ENCODE data around the gene TOM1L2.
A peak's percentile ranks its signal among the peaks of the same experiment; 100 is the strongest.
"Not testable (repeated sequence)": the region's sequence is repeated elsewhere in the genome, so short reads cannot be mapped to it uniquely, and the experiment has no call there.

TOM1L2 gene
- total RNA-seq, result 68.3 reads per million, percentile 75 among the genes with 10 or more reads in this experiment

DNA sequence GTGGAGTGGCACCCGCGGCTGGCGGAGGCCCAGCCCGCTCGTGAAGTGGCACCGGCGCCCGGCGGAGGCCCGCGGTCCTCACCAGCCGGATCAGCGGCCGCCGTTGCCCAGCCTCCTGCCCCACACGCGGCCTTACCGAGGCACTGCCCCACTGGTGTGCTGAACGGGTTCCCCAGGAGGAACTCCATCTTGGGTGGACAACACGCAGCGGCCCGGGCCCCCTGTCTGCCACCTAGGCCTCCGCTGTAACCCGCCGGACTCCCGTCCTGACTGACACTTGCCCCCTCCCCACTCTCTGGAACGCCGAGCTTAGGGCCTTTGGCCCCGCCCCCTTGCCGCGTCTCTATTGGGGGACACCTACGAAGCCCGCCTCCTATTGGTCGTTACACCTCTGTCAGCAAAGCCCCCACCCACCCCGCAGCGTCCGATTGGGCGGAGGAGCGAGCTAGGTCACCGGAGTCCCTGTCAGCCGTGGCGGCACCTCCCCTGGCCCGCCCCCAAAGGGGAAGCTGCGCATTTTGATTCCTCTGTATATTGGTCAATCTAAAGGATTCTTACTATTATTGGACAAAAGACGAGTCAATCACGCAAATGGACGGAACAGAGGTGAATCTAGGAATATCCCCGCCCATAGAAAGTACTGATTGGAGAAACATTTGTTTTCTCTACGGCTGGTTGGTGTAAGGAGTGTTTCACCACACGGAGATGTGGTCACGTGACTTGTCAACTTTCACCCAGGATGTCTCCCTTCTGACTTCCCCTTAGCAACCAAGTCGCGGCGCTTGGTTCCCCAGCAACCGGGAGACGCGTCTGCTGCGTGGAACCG, at the start of gene TOM1L2, which contains the start of gene DRC3:
Gene TOM1L2, minus strand, starts transcription at position 275 of the 826 bp plus-strand sequence. Its CDS starts 87 bp downstream, at position 188.
Gene DRC3, plus strand, starts transcription at position 737 of the 826 bp plus-strand sequence. CDS start 4,737 bp downstream, outside the sequence.
- DNase-seq, result peak; percentile 100

GRCh38 chr17:18021372-18021771, 49.2 kb upstream of the TOM1L2 start:
- no peak for DNase-seq

- no peak for DNase-seq
These were observed 48.8 kb upstream of the TOM1L2 start for GRCh38 chr17:18020971-18021370.

- DNase-seq, result no peak
These were observed 47.6 kb upstream of the TOM1L2 start for GRCh38 chr17:18019838-18020154.

GRCh38 chr17:18018411-18018921, 46.3 kb upstream of the TOM1L2 start:
- no peak for DNase-seq

DNA sequence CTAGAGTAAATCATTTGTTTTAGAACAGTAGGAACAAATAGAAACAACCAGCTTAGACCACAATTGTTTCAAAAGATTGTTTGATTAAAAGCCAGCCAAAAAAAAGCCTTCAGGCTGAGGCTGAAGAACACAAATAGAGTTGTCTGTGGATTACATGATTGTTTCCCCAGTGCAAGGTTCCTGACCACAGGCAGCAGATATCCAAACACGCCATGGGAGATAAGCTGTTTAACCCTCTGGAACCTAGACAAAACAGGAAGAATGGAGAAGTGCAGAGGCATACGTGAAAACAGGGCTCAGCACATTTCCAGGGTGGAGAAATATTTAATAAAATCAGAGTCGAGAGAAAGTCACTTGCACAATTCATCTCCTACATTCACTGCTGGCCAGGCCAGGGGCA, 45.8 kb upstream of the TOM1L2 start:
- DNase-seq, result no peak

DNA sequence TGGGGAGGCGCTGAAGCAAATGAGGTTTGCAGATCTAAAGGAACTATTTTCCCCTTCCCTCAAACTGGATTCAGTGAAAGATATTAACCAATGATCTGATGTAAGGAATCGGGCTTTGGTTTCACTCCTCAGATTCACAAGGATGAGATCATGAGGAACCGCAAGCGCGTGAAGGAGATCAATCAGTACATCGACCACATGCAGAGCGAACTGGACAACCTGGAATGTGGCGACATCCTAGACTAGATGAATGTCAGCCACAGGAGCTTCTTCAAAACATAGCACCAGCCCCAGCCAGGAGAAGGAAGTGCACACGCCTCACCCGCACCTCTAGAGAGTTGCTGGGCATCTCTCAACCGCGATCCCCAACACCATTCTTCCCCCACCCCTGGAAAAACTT, 44.2 kb upstream of the TOM1L2 start:
- no peak for DNase-seq

GRCh38 chr17:18015593-18015992, 43.4 kb upstream of the TOM1L2 start:
- no peak for DNase-seq

GRCh38 chr17:18014006-18014405, 41.8 kb upstream of the TOM1L2 start:
- no peak for DNase-seq

GRCh38 chr17:18011286-18011685, 39.1 kb upstream of the TOM1L2 start:
- DNase-seq, result no peak

GRCh38 chr17:18009609-18010420, 37.6 kb upstream of the TOM1L2 start:
- no peak for DNase-seq

- no peak for DNase-seq
These were observed 36.5 kb upstream of the TOM1L2 start for GRCh38 chr17:18008496-18009268.

DNA sequence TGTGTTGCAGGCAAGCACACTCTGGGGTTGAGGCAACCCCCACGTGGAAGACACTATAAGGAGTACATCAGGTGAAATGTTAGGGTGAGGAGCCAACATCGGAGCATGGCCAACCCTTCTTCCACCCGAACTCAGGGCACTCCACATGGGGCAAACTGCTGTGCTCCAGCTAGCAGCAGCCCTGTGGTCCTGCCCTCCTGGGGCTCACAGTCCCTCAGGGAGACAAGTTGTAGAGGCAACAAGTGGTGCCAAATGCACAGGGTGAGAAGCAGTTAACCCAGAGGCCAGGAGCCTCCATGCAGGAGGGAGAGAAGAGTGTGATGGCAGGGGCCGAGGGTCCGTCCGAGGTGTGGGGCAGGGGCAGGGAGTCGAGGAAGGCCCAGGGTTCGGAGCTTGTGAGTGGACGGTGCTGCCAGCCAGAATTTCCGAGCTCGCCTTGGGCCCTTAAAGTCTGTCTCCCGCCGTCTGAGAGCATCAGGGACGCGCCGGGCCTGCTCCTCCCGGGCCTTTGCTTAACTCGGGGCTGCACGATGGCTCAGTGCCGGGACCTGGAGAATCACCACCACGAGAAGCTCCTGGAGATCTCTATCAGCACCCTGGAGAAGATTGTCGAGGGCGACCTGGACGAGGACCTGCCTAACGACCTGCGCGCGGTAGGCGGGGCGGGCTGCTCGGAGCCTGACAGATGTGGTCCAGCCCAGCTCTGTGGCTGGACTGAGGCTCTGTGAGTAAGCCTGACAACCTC, 34.5 kb upstream of the TOM1L2 start:
- DNase-seq, result no peak

DNA sequence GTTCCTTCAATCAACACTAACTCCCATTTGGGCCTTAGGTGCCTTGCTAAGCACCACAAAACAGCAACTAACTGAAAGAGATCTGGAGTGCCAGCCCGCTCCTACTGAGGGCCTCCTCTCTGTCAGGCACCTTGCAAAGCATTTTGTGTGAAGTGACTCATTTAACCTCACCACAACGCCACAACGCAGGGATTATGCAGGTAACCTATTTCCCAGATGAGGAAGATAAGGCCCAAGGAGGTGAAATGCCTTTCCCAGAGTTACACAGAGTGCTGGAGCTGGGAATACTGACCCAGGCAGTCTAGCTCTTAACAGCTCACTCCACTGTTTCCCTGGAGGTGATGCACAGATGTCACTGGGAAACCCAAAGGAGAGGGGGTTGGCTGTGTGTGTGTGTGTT, 33.3 kb upstream of the TOM1L2 start:
- DNase-seq, result no peak

DNA sequence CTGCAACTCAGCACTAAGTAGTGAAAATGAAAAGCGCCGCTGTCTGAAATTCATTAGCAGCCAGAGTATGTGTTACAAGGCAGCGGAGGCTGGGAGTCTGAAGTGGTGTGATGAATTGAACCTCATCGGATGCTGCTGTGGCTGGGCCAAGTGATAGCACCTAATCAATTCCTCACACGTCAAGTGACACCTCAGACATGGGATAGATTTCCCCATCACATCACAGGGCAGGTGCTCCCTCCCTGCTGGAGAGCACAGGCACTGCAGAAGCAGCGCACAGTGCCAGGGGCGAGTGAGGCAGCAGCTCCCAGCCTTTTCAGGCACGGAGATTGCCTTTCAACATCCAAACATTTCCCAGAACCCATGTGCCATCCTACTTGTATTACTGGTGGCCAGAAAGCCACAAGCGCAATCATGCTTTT, 32.7 kb upstream of the TOM1L2 start:
- DNase-seq, result no peak

GRCh38 chr17:18004345-18004744, 32.1 kb upstream of the TOM1L2 start:
- DNase-seq, result no peak

GRCh38 chr17:18002171-18002570, 30.0 kb upstream of the TOM1L2 start:
- DNase-seq, result no peak

DNA sequence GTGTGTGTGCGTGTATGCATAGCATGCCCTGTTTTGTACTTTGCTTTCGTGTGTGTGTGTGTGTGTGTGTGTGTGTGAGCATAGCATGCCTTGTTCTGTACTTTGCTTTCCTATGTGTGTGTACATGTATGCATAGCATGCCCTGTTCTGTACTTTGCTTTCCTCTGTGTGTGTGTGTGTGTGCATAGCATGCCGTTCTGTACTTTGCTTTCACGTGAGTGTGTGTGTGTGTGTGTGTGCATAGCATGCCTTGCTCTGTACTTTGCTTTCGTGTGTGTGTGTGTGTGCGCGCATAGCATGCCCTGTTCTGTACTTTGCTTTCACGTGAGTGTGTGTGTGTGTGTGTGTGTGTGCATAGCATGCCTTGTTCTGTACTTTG, 27.8 kb upstream of the TOM1L2 start:
- no peak for DNase-seq

DNA sequence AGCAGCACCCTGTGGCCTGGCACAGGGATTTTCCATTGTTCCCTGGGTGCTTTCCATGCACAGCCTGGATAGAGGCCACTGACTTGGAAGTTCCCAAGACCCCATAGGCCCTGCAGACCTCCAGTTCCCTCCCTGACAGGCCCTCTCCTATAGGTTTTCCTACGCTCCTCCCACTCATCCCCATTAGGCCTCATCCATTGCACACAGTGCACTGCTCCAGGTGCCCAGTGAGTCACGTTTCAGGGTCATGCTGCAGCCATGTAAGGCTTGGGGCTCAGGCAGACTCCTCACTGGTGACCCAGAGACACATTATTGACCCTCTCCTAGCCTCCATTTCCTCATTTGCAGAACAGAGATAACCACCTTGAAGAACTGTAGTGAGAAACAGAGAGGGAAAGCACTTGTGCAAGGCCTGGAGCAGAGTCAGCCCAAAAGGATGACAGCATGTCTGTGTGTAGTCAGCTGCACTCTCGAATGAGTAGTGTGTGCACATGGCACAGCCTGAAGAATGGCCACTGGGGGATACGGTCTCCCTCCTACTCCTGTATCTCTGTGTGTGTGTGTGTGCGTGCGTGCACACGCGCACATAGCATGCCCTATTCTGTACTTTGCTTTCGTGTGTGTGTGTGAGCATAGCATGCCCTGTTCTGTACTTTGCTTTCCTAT, 27.3 kb upstream of the TOM1L2 start:
- no peak for DNase-seq

DNA sequence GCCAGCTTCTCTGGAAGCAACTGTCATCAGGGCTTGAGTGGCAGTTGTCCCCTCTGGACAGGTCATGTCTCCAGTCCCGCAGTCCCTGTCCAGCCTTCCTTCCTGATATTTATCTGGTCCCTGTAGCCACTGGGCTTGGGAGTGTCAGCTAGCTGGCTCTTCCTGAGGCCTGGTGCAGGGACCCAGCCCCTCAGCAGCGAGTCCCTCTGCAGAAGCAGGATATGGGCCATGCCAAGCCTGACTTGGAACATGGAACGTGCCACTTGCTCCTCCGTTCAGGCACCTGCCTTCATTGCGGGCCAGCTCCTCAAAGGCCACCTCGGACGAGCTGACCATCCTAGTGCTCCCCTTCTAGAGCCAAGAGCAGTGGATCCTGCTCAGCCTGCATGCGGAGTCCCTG, 26.7 kb upstream of the TOM1L2 start:
- no peak for DNase-seq

GRCh38 chr17:17995887-17996286, 23.7 kb upstream of the TOM1L2 start:
- DNase-seq, result not testable (repeated sequence)

Measured in effector CD4-positive, alpha-beta T cell (primary cell).